SU-DHL-6 (cell line): ENCODE data around the gene REELD1.

Experiments used
- EZH2phosphoT487 ChIP-seq: fragments of 200-600 bp; sonication (generic), shearing (Covaris generic); conservative IDR thresholded peaks from 2 replicates; pipeline ENCODE4 v1.6.1; 2018; ENCODE audit warnings: mild to moderate bottlenecking, antibody characterized with exemption, low read length, moderate library complexity, mixed read lengths
- TF ChIP-seq, protein P1 (sequence below): fragments of 200-600 bp; sonication (generic); IDR thresholded peaks from one replicate; pipeline ENCODE4 v1.5.1; 2017; ENCODE audit warnings: antibody characterized with exemption, mild to moderate bottlenecking, low read length, moderate library complexity; ENCODE audit not compliant: insufficient read depth, poor library complexity, severe bottlenecking

GRCh38 chr4:146255463-146255862, 41.1 kb downstream of the REELD1 start:
- TF ChIP-seq, protein P1, sequence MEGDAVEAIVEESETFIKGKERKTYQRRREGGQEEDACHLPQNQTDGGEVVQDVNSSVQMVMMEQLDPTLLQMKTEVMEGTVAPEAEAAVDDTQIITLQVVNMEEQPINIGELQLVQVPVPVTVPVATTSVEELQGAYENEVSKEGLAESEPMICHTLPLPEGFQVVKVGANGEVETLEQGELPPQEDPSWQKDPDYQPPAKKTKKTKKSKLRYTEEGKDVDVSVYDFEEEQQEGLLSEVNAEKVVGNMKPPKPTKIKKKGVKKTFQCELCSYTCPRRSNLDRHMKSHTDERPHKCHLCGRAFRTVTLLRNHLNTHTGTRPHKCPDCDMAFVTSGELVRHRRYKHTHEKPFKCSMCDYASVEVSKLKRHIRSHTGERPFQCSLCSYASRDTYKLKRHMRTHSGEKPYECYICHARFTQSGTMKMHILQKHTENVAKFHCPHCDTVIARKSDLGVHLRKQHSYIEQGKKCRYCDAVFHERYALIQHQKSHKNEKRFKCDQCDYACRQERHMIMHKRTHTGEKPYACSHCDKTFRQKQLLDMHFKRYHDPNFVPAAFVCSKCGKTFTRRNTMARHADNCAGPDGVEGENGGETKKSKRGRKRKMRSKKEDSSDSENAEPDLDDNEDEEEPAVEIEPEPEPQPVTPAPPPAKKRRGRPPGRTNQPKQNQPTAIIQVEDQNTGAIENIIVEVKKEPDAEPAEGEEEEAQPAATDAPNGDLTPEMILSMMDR: no peak
- TF ChIP-seq EZH2phosphoT487: no peak
